ENCODE results near the gene JAM2.

DNA sequence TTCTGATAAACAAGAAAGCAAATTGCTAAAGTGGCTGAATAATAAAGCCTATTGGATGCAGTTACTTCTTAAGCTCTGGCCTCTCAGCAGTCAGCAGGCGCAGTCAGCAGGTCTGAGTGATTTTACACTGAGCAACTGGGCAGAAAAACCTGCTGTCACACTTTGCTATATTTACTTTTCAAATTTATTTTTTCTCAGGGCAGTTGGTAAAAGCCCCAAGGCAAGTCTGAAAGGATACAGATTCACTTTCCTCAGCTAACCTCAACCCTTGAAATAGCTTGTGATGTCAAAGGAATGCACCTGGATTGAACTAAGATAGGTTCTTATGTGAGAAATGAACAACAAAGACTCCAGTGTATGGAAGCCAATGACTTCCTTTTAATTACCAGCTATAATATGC lies 61.7 kb downstream of the JAM2 start:
- TF ChIP-seq ZBTB21 (CRISPR knock-in tag; IDR thresholded peaks at IDR 0.05; ENCODE audit: borderline replicate concordance) (no peak), ZNF416 (CRISPR knock-in tag; IDR thresholded peaks at IDR 0.05) (no peak), TP53 (CRISPR knock-in tag; IDR thresholded peaks at IDR 0.05) (no peak), TCF7 (CRISPR knock-in tag; IDR thresholded peaks at IDR 0.05; ENCODE audit: low read depth) (no peak), NR2C2 (CRISPR knock-in tag; IDR thresholded peaks at IDR 0.05) (no peak), TEAD1 (CRISPR knock-in tag; IDR thresholded peaks at IDR 0.05) (no peak), CREM (CRISPR knock-in tag; IDR thresholded peaks at IDR 0.05) (no peak), ESRRA (CRISPR knock-in tag; IDR thresholded peaks at IDR 0.05; ENCODE audit: borderline replicate concordance) (no peak)
- TF ChIP-seq, protein P1, sequence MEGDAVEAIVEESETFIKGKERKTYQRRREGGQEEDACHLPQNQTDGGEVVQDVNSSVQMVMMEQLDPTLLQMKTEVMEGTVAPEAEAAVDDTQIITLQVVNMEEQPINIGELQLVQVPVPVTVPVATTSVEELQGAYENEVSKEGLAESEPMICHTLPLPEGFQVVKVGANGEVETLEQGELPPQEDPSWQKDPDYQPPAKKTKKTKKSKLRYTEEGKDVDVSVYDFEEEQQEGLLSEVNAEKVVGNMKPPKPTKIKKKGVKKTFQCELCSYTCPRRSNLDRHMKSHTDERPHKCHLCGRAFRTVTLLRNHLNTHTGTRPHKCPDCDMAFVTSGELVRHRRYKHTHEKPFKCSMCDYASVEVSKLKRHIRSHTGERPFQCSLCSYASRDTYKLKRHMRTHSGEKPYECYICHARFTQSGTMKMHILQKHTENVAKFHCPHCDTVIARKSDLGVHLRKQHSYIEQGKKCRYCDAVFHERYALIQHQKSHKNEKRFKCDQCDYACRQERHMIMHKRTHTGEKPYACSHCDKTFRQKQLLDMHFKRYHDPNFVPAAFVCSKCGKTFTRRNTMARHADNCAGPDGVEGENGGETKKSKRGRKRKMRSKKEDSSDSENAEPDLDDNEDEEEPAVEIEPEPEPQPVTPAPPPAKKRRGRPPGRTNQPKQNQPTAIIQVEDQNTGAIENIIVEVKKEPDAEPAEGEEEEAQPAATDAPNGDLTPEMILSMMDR (IDR thresholded peaks at IDR 0.05), result no peak
- TF ChIP-seq, protein P2, sequence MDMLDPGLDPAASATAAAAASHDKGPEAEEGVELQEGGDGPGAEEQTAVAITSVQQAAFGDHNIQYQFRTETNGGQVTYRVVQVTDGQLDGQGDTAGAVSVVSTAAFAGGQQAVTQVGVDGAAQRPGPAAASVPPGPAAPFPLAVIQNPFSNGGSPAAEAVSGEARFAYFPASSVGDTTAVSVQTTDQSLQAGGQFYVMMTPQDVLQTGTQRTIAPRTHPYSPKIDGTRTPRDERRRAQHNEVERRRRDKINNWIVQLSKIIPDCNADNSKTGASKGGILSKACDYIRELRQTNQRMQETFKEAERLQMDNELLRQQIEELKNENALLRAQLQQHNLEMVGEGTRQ (CRISPR knock-in tag; IDR thresholded peaks at IDR 0.05), result no peak
- TF ChIP-seq, protein P3, sequence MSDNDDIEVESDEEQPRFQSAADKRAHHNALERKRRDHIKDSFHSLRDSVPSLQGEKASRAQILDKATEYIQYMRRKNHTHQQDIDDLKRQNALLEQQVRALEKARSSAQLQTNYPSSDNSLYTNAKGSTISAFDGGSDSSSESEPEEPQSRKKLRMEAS (CRISPR knock-in tag; IDR thresholded peaks at IDR 0.05), result no peak
- TF ChIP-seq, protein P4, sequence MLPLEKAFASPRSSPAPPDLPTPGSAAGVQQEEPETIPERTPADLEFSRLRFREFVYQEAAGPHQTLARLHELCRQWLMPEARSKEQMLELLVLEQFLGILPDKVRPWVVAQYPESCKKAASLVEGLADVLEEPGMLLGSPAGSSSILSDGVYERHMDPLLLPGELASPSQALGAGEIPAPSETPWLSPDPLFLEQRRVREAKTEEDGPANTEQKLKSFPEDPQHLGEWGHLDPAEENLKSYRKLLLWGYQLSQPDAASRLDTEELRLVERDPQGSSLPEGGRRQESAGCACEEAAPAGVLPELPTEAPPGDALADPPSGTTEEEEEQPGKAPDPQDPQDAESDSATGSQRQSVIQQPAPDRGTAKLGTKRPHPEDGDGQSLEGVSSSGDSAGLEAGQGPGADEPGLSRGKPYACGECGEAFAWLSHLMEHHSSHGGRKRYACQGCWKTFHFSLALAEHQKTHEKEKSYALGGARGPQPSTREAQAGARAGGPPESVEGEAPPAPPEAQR (CRISPR knock-in tag; IDR thresholded peaks at IDR 0.05), result no peak
- TF ChIP-seq, protein P5, sequence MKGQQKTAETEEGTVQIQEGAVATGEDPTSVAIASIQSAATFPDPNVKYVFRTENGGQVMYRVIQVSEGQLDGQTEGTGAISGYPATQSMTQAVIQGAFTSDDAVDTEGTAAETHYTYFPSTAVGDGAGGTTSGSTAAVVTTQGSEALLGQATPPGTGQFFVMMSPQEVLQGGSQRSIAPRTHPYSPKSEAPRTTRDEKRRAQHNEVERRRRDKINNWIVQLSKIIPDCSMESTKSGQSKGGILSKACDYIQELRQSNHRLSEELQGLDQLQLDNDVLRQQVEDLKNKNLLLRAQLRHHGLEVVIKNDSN (CRISPR knock-in tag; IDR thresholded peaks at IDR 0.05), result no peak
- TF ChIP-seq, protein P6, sequence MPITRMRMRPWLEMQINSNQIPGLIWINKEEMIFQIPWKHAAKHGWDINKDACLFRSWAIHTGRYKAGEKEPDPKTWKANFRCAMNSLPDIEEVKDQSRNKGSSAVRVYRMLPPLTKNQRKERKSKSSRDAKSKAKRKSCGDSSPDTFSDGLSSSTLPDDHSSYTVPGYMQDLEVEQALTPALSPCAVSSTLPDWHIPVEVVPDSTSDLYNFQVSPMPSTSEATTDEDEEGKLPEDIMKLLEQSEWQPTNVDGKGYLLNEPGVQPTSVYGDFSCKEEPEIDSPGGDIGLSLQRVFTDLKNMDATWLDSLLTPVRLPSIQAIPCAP (CRISPR knock-in tag; IDR thresholded peaks at IDR 0.05), result no peak

Data from WTC11 (cell line).